HG03520 (cell line): ENCODE results near the gene TCEA3.

Experiments used
- ATAC-seq: cut with Tn5 transposase; IDR thresholded peaks from one replicate; pipeline ENCODE4 v1.9.1; 2021; ENCODE audit warnings: mild to moderate bottlenecking, moderate library complexity; ENCODE audit not compliant: unreplicated experiment

TCEA3 gene

GRCh38 chr1:23370330-23370708 is 54.2 kb downstream of the TCEA3 start:
- ATAC-seq, result no peak

GRCh38 chr1:23369335-23370013 is 55.1 kb downstream of the TCEA3 start, which contains the start of gene ZNF436:
TSS of gene ZNF436 (minus strand) at chr1:23369836. CDS start at chr1:23368005, 1,831 bp downstream.
- no peak for ATAC-seq

- ATAC-seq, result peak; percentile 57
Observed at GRCh38 chr1:23368562-23369334, 55.8 kb downstream of the TCEA3 start.

GRCh38 chr1:23367791-23368561 is 56.6 kb downstream of the TCEA3 start:
- peak; percentile 84 for ATAC-seq

- ATAC-seq, result no peak
Observed at GRCh38 chr1:23367451-23367790, 57.1 kb downstream of the TCEA3 start.

GRCh38 chr1:23366598-23366997 is 58.0 kb downstream of the TCEA3 start:
- ATAC-seq, result no peak

- no peak for ATAC-seq
Observed at GRCh38 chr1:23366146-23366545, 58.4 kb downstream of the TCEA3 start.

GRCh38 chr1:23362218-23362713 is 62.3 kb downstream of the TCEA3 start:
- ATAC-seq, result no peak

GRCh38 chr1:23358310-23358875 is 66.2 kb downstream of the TCEA3 start:
- ATAC-seq, result no peak

- no peak for ATAC-seq
Observed at GRCh38 chr1:23357138-23357908, 67.2 kb downstream of the TCEA3 start.

- no peak for ATAC-seq
Observed at GRCh38 chr1:23356471-23357137, 67.9 kb downstream of the TCEA3 start.

GRCh38 chr1:23354245-23354644 is 70.3 kb downstream of the TCEA3 start:
- ATAC-seq, result no peak

GRCh38 chr1:23352096-23352695 is 72.4 kb downstream of the TCEA3 start:
- ATAC-seq, result no peak

GRCh38 chr1:23345920-23346319 is 78.6 kb downstream of the TCEA3 start:
- ATAC-seq, result no peak

GRCh38 chr1:23344987-23345472 is 79.5 kb downstream of the TCEA3 start:
- no peak for ATAC-seq

- ATAC-seq, result peak; percentile 95
Observed at GRCh38 chr1:23344111-23344986, 80.2 kb downstream of the TCEA3 start, which contains the start of gene HNRNPR. TSS of gene HNRNPR (minus strand) at chr1:23344284. CDS start at chr1:23341008, 3,276 bp downstream.

- ATAC-seq, result peak; percentile 10
Observed at GRCh38 chr1:23343221-23344110, 81.1 kb downstream of the TCEA3 start.
